NCI-H345 (cell line): Measurements from ENCODE around the gene RABL6.
"Not testable (repeated sequence)": the region's sequence is repeated elsewhere in the genome, so short reads cannot be mapped to it uniquely, and the experiment has no call there.

Source experiments
- DNase-seq: peaks from one replicate; lab custom pipeline; 2025; lab: John Stamatoyannopoulos, UW

The RABL6 gene

DNA sequence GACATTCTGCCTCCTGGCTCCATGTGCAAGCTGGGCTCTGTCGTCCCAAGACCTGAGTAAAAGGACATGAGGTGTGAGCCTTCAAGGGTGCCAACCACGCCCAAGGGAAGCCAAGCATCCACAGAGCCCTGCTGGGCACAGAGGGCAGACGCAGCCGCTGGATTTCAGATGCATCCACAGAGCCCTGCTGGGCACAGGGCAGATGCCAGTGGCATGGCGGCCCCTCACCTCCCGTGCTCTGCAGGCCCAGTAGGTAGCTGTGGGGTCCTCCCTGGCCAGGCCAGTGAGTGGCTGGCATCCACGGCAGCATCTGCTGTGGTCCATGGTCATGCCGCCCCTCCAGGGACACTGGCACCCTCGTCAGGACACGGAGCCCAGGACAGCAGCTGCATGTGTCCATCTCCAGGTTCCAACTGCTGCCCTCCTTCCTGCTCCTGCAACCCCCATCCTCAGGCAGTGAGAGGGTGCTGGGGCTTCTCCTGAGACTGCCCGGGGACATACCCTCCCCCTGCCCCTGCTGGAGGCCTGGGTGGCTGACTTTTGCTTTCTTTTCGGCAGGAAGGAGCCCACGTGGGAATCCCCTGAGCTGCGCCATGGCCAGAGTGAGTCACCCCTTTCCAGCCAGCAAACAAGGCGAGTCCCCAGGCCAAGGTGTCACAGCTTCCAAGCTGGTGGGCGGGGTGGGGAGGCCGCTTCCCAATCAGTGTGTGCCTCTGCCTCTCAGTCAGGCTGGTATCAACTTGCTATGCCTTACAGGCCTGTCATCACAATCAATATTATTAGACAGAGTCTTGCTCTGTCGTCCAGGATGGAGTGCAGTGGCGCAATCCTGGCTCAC is 74.6 kb downstream of the RABL6 start:
- no peak for DNase-seq

GRCh38 chr9:136882947-136883283 is 75.2 kb downstream of the RABL6 start:
- DNase-seq: not testable (repeated sequence)

GRCh38 chr9:136883670-136884069 is 75.9 kb downstream of the RABL6 start:
- DNase-seq: not testable (repeated sequence)

DNA sequence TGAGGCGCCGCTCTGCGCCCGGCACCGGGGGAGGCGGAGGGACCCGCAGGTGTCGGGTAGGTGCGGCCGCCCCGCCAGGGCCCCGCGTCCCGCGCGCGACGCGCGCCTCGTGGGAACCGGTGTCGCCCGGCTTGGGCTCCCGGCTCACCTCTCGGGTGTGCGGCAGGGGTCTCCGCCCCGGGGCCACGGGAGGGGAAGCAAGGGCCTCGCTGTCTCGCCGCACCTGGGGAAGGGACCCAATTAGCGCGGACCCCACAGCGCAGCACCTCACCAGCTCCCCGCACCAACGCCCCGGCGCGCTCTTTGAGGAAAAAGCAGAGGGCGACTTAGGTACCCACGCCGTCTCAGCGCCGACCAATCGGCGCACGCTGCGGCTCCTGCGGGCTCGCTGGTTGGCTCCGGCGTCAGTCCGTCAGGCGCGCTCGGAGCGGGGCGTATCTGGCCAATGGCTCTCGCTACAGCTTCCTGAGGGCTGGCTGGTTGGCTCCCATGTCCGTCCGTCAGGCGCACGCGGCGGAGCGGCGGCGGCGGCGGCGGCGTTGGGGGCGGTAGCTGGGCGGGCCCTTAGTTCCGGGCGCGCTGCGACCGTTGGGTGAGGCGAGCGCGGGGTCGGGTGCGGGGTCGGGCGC is 78.3 kb downstream of the RABL6 start, which contains the start of gene TRAF2:
TRAF2 (plus strand) TSS at position 567 of the 629 bp plus-strand sequence. CDS start 12,225 bp downstream, outside the sequence.
- peak; percentile 99 for DNase-seq

DNA sequence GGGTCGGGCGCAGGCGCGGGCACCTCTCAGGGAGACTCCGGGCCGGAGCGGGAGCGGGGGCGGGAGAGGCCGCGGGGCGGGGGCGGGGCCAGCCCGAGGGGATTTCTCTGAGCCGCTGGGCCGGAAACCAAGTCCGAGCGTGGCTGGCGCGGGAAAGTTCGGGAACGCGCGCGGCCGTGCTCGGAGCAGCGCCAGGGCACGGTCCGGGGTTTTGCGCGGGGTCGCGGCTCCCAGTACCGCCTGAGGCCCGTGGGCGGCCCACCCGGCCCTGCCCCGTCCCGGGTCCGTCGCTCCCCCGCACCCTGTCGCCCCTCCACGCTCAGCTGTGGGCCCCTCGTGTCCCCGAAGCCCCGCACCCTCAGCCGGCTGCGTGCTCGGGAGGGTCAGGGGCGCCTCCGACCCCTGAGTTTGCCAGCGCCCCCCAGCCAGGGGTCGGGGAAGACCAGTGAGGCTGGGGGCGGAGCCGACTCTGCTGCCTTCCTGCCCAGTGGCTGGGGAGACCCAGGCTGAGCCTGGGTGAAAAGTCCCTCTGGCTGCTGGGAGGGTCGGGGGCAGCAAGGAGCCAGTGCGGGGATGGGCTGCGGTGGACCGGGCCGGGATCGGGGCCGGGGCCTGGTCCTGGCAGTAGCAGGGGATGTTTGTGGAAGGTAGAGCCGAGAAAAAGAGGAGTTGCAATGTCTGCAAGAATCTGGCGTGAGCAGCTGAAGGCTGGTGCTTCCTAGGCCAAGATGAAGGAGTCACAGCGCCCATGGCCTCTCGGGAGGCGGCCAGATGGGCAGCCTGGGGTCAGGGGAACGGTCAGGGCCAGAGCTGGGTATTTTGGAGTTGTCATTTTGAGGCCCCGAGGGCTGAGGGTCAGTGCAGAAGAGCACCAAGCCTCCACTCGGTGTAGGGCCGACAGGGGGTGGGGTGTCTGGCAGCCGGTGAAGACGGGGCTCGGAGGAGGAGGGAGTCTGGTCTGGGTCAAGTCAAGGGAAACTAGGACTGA is 79.2 kb downstream of the RABL6 start:
- peak; percentile 72 for DNase-seq

DNA sequence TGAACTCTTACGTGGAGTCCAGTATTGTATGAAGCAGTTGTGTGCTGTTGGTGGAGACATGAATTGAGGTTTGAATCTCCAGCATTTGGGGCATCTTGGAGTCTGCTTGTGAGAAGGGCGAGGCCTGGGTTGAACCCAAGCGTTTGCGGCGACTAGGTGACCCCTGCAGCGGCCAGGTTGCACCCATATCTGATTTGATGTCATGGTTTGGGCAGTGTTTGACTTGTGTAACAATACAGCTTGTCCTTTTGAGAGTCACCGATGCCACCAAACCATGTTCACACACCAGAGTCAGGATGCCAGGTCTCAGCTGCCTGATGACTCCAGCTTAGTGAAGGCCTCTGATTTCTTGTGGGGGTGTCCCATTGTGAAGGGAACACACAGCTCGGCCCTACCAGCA is 80.7 kb downstream of the RABL6 start:
- no peak for DNase-seq

GRCh38 chr9:136889858-136890257 is 82.1 kb downstream of the RABL6 start:
- DNase-seq: no peak

GRCh38 chr9:136890661-136891060 is 82.9 kb downstream of the RABL6 start:
- no peak for DNase-seq
